PC-3 (cell line): ENCODE measurements around the gene ARAF. TPM values are rescaled to one million over a fixed set of nuclear protein-coding genes. Genes with fewer than 3 reads are reported as not detected.

ENCODE experiments used
- ATAC-seq: fragments of 200-7000 bp; cut with Tn5 transposase; 2 replicates; pipeline ENCODE4 v1.9.1; 2020; ENCODE audit warnings: mild to moderate bottlenecking, moderate library complexity
- BruUV-seq: library from RNA; stranded (reverse); fragments of 400-500 nt; replicated peaks from 2 replicates; lab custom pipeline; 2021; lab: Mats Ljungman, UMichigan
- CTCF ChIA-PET: fragments of 300-600 bp; sonication (Branson Sonifier 250); formaldehyde crosslinking; loops from one replicate; lab custom pipeline; 2022; ENCODE audit warnings: antibody characterized with exemption; lab: Charles Lee
- POLR2A ChIA-PET: fragments of 300-600 bp; sonication (Branson Sonifier 250); formaldehyde crosslinking; loops from one replicate; lab custom pipeline; 2022; ENCODE audit warnings: antibody characterized with exemption; ENCODE audit not compliant: unreplicated experiment; lab: Charles Lee
- DNase-seq: peaks from one replicate; pipeline ENCODE4 v3.0.0-alpha.2; 2015
- H2AFZ ChIP-seq: fragments of 300-600 bp; sonication (generic); 2 replicates; pipeline ENCODE4 v1.6.0; 2016; ENCODE audit warnings: antibody characterized with exemption, low read length
- H3F3A ChIP-seq: fragments of 300-600 bp; sonication (generic); one replicate; pipeline ENCODE4 v1.6.0; 2017; ENCODE audit warnings: antibody characterized with exemption, low read length, control low read depth, mild to moderate bottlenecking; ENCODE audit not compliant: unreplicated experiment
- H3K27ac ChIP-seq: fragments of 300-600 bp; sonication (generic); 2 replicates; pipeline ENCODE4 v1.5.1; 2016; ENCODE audit warnings: mild to moderate bottlenecking, low read length
- H3K27me3 ChIP-seq: fragments of 300-600 bp; sonication (generic); 2 replicates; pipeline ENCODE4 v1.6.1; 2016; ENCODE audit warnings: low read length, mixed read lengths
- H3K36me3 ChIP-seq: fragments of 300-600 bp; sonication (generic); 2 replicates; pipeline ENCODE4 v1.6.1; 2016; ENCODE audit warnings: low read depth, mixed run types, low read length, mixed read lengths
- H3K4me1 ChIP-seq: fragments of 300-600 bp; sonication (generic); 2 replicates; pipeline ENCODE4 v1.5.1; 2016; ENCODE audit warnings: low read length; ENCODE audit not compliant: insufficient read depth
- H3K4me2 ChIP-seq: fragments of 300-600 bp; sonication (generic); 2 replicates; pipeline ENCODE4 v1.6.0; 2016; ENCODE audit warnings: low read length
- H3K4me3 ChIP-seq: fragments of 300-600 bp; sonication (generic); 2 replicates; pipeline ENCODE4 v1.5.1; 2016; ENCODE audit warnings: mild to moderate bottlenecking, low read length, mixed read lengths
- H3K79me2 ChIP-seq: fragments of 300-600 bp; sonication (generic); 2 replicates; pipeline ENCODE4 v1.6.1; 2017; ENCODE audit warnings: low read length, mixed read lengths
- H3K9ac ChIP-seq: fragments of 300-600 bp; sonication (generic); 2 replicates; pipeline ENCODE4 v1.6.0; 2016; ENCODE audit warnings: mild to moderate bottlenecking, low read length
- H3K9me2 ChIP-seq: fragments of 300-600 bp; sonication (generic); replicated peaks from 2 replicates; pipeline ENCODE4 v1.6.1; 2016; ENCODE audit warnings: mixed run types, low read length, mixed read lengths
- H3K9me3 ChIP-seq: fragments of 300-600 bp; sonication (generic); 2 replicates; pipeline ENCODE4 v1.6.1; 2016; ENCODE audit warnings: low read length, mixed read lengths
- H4K20me1 ChIP-seq: fragments of 300-600 bp; sonication (generic); 2 replicates; pipeline ENCODE4 v1.6.1; 2016; ENCODE audit warnings: low read length, mixed read lengths
- CTCF ChIP-seq: fragments of 300-600 bp; sonication (generic); conservative IDR thresholded peaks from 2 replicates; pipeline ENCODE4 v1.5.1; 2017; ENCODE audit warnings: antibody characterized with exemption, low read depth, mild to moderate bottlenecking, low read length
- EZH2 ChIP-seq: fragments of 300-600 bp; sonication (generic); IDR thresholded peaks from one replicate; pipeline ENCODE4 v1.6.1; 2017; ENCODE audit warnings: antibody characterized with exemption, mild to moderate bottlenecking, low read length; ENCODE audit not compliant: unreplicated experiment
- EZH2phosphoT487 ChIP-seq: fragments of 300-600 bp; sonication (generic); IDR thresholded peaks from 2 replicates; pipeline ENCODE4 v1.6.1; 2018; ENCODE audit warnings: mild to moderate bottlenecking, antibody characterized with exemption, low read length, borderline replicate concordance
- intact Hi-C: fragments of 100-400 bp; cut with micrococcal nuclease; formaldehyde crosslinking; loops from 2 replicates; pipeline ENCODE4 v1.9.0; 2023
- total RNA-seq: library from RNA; depleted of rRNA; stranded (reverse); fragments of >200 nt; gene quantifications from 2 replicates; pipeline ENCODE4 v1.2.3, GENCODE V29; 2014

ARAF gene
- total RNA-seq, 1 experiment from 2014 or later, result 52.6 TPM

- Histone ChIP-seq H3K4me1 (peaks cover 3% of the 10 kb centered on the region; the same call in 1 of the 2 replicates), H3K9ac (peak overlapping the region; percentile 79), H3K79me2 (no peaks in the 10 kb centered on the region), H3F3A (no peaks in the 10 kb centered on the region), H3K4me2 (peak overlapping the region; percentile 93), H3K27ac (no peak overlapping the region), H3K9me3 (no peaks in the 10 kb centered on the region), H4K20me1 (no peaks in the 10 kb centered on the region), H2AFZ (peak overlapping the region; percentile 98), H3K9me2 (no peaks in the 10 kb centered on the region), H3K27me3 (no peaks in the 10 kb centered on the region), H3K4me3 (peak overlapping the region; percentile 72), H3K36me3 (no peaks in the 10 kb centered on the region)
- TF ChIP-seq CTCF, result peak; percentile 70
- no peak for TF ChIP-seq EZH2
- no peak for TF ChIP-seq EZH2phosphoT487
- intact Hi-C loops, result loop anchor here (1.0 to 5.0 kb wide), 3 partner anchors 26 to 330 kb away; partner anchors contain the start of genes UBA1 and ZNF41
- DNase-seq (peak; percentile 81), ATAC-seq (peak; percentile 97)
- BruUV-seq, result no TSS peak
- POLR2A ChIA-PET, result no interaction called here
- CTCF ChIA-PET, result interaction anchor here (0.6 to 1.2 kb wide), 4 partner anchors 22 to 323 kb away, joined by 6 to 17 read pairs (median 8); no protein-coding TSS in a partner anchor
Measured at GRCh38 chrX:47523297-47523696, 37.7 kb upstream of the ARAF start.

GRCh38 chrX:47523713-47524166 is 37.3 kb upstream of the ARAF start:
- Histone ChIP-seq H3K4me3 (peak overlapping the region; percentile 72), H3K79me2 (no peaks in the 10 kb centered on the region), H3K36me3 (no peaks in the 10 kb centered on the region), H4K20me1 (no peaks in the 10 kb centered on the region), H3K4me1 (no peaks in the 10 kb centered on the region; the same call in 1 of the 2 replicates), H3K9ac (peak overlapping the region; percentile 79), H3K27me3 (no peaks in the 10 kb centered on the region), H3K9me2 (no peaks in the 10 kb centered on the region), H3K9me3 (no peaks in the 10 kb centered on the region), H3K4me2 (peak overlapping the region; percentile 93), H3F3A (no peaks in the 10 kb centered on the region), H2AFZ (peak overlapping the region; percentile 98), H3K27ac (no peak overlapping the region)
- POLR2A ChIA-PET, result no interaction called here
- TF ChIP-seq EZH2phosphoT487, result no peak
- TF ChIP-seq EZH2, result no peak
- TF ChIP-seq CTCF, result no peak
- DNase-seq (no peak), ATAC-seq (peak; percentile 26)
- intact Hi-C loops, result loop anchor here (1.0 to 5.0 kb wide), 3 partner anchors 26 to 330 kb away; partner anchors contain the start of genes UBA1 and ZNF41
- CTCF ChIA-PET, result interaction anchor here (0.6 to 1.2 kb wide), 4 partner anchors 22 to 323 kb away, joined by 6 to 17 read pairs (median 8); no protein-coding TSS in a partner anchor
- BruUV-seq, result TSS peak; percentile 41

GRCh38 chrX:47529548-47529947 is 31.5 kb upstream of the ARAF start:
- ChIA-PET CTCF (no interaction called here), POLR2A (no interaction called here)
- no peaks in the 10 kb centered on the region for H3K36me3 ChIP-seq
- H2AFZ ChIP-seq, result no peak overlapping the region
- H3K27ac ChIP-seq, result no peak overlapping the region
- H3K4me3 ChIP-seq, result no peak overlapping the region
- H3K9me3 ChIP-seq, result no peaks in the 10 kb centered on the region
- H3K79me2 ChIP-seq, result no peaks in the 10 kb centered on the region
- no peak overlapping the region for H3K9ac ChIP-seq
- intact Hi-C loops, result no loop called here
- no peaks in the 10 kb centered on the region for H4K20me1 ChIP-seq
- no peak overlapping the region for H3K4me2 ChIP-seq
- DNase-seq, result no peak
- no peaks in the 10 kb centered on the region for H3K4me1 ChIP-seq
- H3F3A ChIP-seq, result no peaks in the 10 kb centered on the region
- no peak for ATAC-seq
- BruUV-seq, result no TSS peak
- no peaks in the 10 kb centered on the region for H3K9me2 ChIP-seq
- H3K27me3 ChIP-seq, result no peaks in the 10 kb centered on the region
- TF ChIP-seq EZH2phosphoT487 (no peak), CTCF (no peak), EZH2 (no peak)
